ENCODE measurements around the gene CCDC71.

GRCh38 chr3:49173792-49174170 lies 7.7 kb upstream of the CCDC71 start:
- TF ChIP-seq CTCF (conservative IDR thresholded peaks at IDR 0.05 in 1 of 2, IDR thresholded peaks at IDR 0.05 in 1 of 2; ENCODE audit: extremely low read depth in 1 of 2, insufficient read depth in 1 of 2, low read depth in 1 of 2, low read length in 2 of 2) (no peak), EZH2 (IDR thresholded peaks at IDR 0.05; ENCODE audit: borderline replicate concordance, low read length) (no peak)

Measured in mammary epithelial cell (primary cell).